HepG2 (cell line): Measurements from ENCODE around the gene MDP1. TPM values are rescaled to one million over a fixed set of nuclear protein-coding genes. Genes with fewer than 3 reads are reported as not detected.

Source experiments
- ATAC-seq: fragments of 200-7000 bp; cut with Tn5 transposase; 3 replicates; pipeline ENCODE4 v1.9.1; 2020; ENCODE audit warnings: mild to moderate bottlenecking, moderate library complexity
- BruUV-seq: library from RNA; stranded (reverse); fragments of 400-500 nt; replicated peaks from 2 replicates; lab custom pipeline; 2021; lab: Mats Ljungman, UMichigan
- CTCF ChIA-PET: fragments of 300-600 bp; formaldehyde crosslinking; extraction: SDS; loops from one replicate; lab custom pipeline; 2021; ENCODE audit warnings: low total read pairs, inconsistent platforms, low intra/inter-chr PET ratio; lab: Yijun Ruan, JAX
- POLR2A ChIA-PET: fragments of 350-600 bp; sonication (Branson Sonifier 250); formaldehyde crosslinking; loops from one replicate; lab custom pipeline; 2020; ENCODE audit warnings: antibody characterized with exemption, inconsistent platforms; lab: Yijun Ruan, JAX
- DNase-seq: peaks from one replicate; pipeline ENCODE4 v3.0.0-alpha.2; 2015; ENCODE audit warnings: low spot score
- FAIRE-seq: peaks from 3 replicates; lab custom pipeline; 2011; peaks lifted over from hg19 to GRCh38; lab: Jason Lieb, UNC
- H2AFZ ChIP-seq: one replicate; pipeline ENCODE4 v1.6.1; 2011; ENCODE audit warnings: low read length, inconsistent platforms
- H3K27ac ChIP-seq: fragments of 300-600 bp; 3 replicates; pipeline ENCODE4 v1.8.0; 2011; ENCODE audit warnings: mixed run types, mild to moderate bottlenecking, mixed read lengths, low read length, inconsistent platforms; ENCODE audit not compliant: insufficient read depth; ENCODE audit errors: extremely low read length
- H3K27me3 ChIP-seq, 2 experiments: fragments of 200-600 bp in 1 of 2; 2 replicates in 1 of 2; 3 replicates in 1 of 2; pipeline versions ENCODE4 v1.6.0 to v1.8.0; 2011; ENCODE audit warnings: low read length in 2 of 2, mild to moderate bottlenecking in 2 of 2, moderate library complexity in 2 of 2, inconsistent platforms in 1 of 2; ENCODE audit not compliant: insufficient read depth in 2 of 2, control insufficient read depth in 1 of 2
- H3K36me3 ChIP-seq, 2 experiments: fragments of 200-600 bp in 1 of 2; replicated peaks in 1 of 2; 2 replicates in 1 of 2; 3 replicates in 1 of 2; pipeline versions ENCODE4 v1.5.1 to v1.8.0; 2011; ENCODE audit warnings: low read length in 2 of 2, inconsistent platforms in 1 of 2; ENCODE audit not compliant: insufficient read depth in 2 of 2, control insufficient read depth in 1 of 2
- H3K4me1 ChIP-seq: 2 replicates; pipeline ENCODE4 v1.5.1; 2012; ENCODE audit warnings: low read length, inconsistent platforms; ENCODE audit not compliant: insufficient read depth
- H3K4me2 ChIP-seq: 2 replicates; pipeline ENCODE4 v1.6.0; 2011; ENCODE audit warnings: low read depth, low read length, inconsistent platforms
- H3K4me3 ChIP-seq, 3 experiments: fragments of 200-600 bp in 1 of 3; sonication (generic), shearing (Covaris generic) in 1 of 3; replicated peaks in 1 of 3; 2 replicates each; pipeline ENCODE4 v1.5.1; 2011 to 2016; ENCODE audit warnings: low read length in 3 of 3, inconsistent platforms in 2 of 3, low read depth in 2 of 3, mild to moderate bottlenecking in 2 of 3, control low read depth in 1 of 3, mixed read lengths in 1 of 3; ENCODE audit not compliant: insufficient read depth in 1 of 3
- H3K79me2 ChIP-seq: one replicate; pipeline ENCODE4 v1.6.1; 2011; ENCODE audit warnings: low read length, inconsistent platforms; ENCODE audit not compliant: insufficient read depth
- H3K9ac ChIP-seq: 2 replicates; pipeline ENCODE4 v1.6.0; 2011; ENCODE audit warnings: mild to moderate bottlenecking, low read depth, low read length, inconsistent platforms; ENCODE audit not compliant: insufficient read depth
- H3K9me3 ChIP-seq: 2 replicates; pipeline ENCODE4 v1.5.1; 2012; ENCODE audit warnings: mild to moderate bottlenecking, low read length
- H4K20me1 ChIP-seq: 2 replicates; pipeline ENCODE4 v1.6.0; 2011; ENCODE audit warnings: inconsistent platforms, mild to moderate bottlenecking, low read length, moderate library complexity; ENCODE audit not compliant: insufficient read depth
- ADNP ChIP-seq: sonication (generic); formaldehyde crosslinking; IDR thresholded peaks from 2 replicates; pipeline ENCODE4 v1.4.0; 2020; ENCODE audit warnings: missing genetic modification reagents
- ARHGAP35 ChIP-seq: sonication (generic); formaldehyde crosslinking; IDR thresholded peaks from 2 replicates; pipeline ENCODE4 v1.9.0; 2022; ENCODE audit warnings: mild to moderate bottlenecking, inconsistent platforms, moderate library complexity, missing genetic modification reagents, borderline replicate concordance
- FOSL2 ChIP-seq: sonication (generic); formaldehyde crosslinking; IDR thresholded peaks from 2 replicates; pipeline ENCODE4 v1.4.0; 2020; ENCODE audit warnings: missing genetic modification reagents
- HMG20A ChIP-seq: IDR thresholded peaks from 2 replicates; pipeline ENCODE4 v1.6.1; 2016; ENCODE audit warnings: borderline replicate concordance
- MAFG ChIP-seq: sonication (generic); formaldehyde crosslinking; IDR thresholded peaks from 2 replicates; pipeline ENCODE4 v1.5.1; 2020; ENCODE audit warnings: mild to moderate bottlenecking, missing genetic modification reagents
- PHF8 ChIP-seq: sonication (generic); formaldehyde crosslinking; IDR thresholded peaks from 2 replicates; pipeline ENCODE4 v1.5.0; 2020; ENCODE audit warnings: missing genetic modification reagents
- POLR2A ChIP-seq, 2 experiments: IDR thresholded peaks; 2 replicates each; pipeline ENCODE4 v1.6.1; 2011; ENCODE audit warnings: low read depth in 2 of 2, low read length in 2 of 2, mild to moderate bottlenecking in 1 of 2, moderate library complexity in 1 of 2; ENCODE audit not compliant: insufficient read depth in 1 of 2
- POLR2G ChIP-seq: fragments of 200-400 bp; formaldehyde crosslinking; IDR thresholded peaks from 2 replicates; pipeline ENCODE4 v1.6.1; 2018; ENCODE audit warnings: mild to moderate bottlenecking, low read depth, low read length, moderate library complexity
- RBFOX2 ChIP-seq: fragments of 200-400 bp; formaldehyde crosslinking; IDR thresholded peaks from 2 replicates; pipeline ENCODE4 v1.6.1; 2017; ENCODE audit warnings: low read depth, mild to moderate bottlenecking, low read length
- SMAD3 ChIP-seq: sonication (generic); formaldehyde crosslinking; IDR thresholded peaks from 2 replicates; pipeline ENCODE4 v1.4.0; 2020; ENCODE audit warnings: missing genetic modification reagents
- TBX2 ChIP-seq: sonication (generic); formaldehyde crosslinking; IDR thresholded peaks from 2 replicates; pipeline ENCODE4 v1.5.0; 2020; ENCODE audit warnings: missing genetic modification reagents, mild to moderate bottlenecking, borderline replicate concordance
- TCF12 ChIP-seq, 2 experiments: fragments of 450-650 bp in 1 of 2; sonication (generic) in 1 of 2; formaldehyde crosslinking in 1 of 2; IDR thresholded peaks; 2 replicates each; pipeline versions ENCODE4 v1.6.1 to v1.8.0; 2017 to 2022; ENCODE audit warnings: antibody characterized with exemption in 1 of 2, mild to moderate bottlenecking in 1 of 2, missing genetic modification reagents in 1 of 2, moderate library complexity in 1 of 2
- TEAD2 ChIP-seq: sonication (generic); formaldehyde crosslinking; IDR thresholded peaks from 2 replicates; pipeline ENCODE4 v1.9.0; 2021; ENCODE audit warnings: missing genetic modification reagents
- YEATS2 ChIP-seq: sonication (generic); formaldehyde crosslinking; IDR thresholded peaks from 2 replicates; pipeline ENCODE4 v1.4.0; 2020; ENCODE audit warnings: missing genetic modification reagents, borderline replicate concordance
- ZNF17 ChIP-seq: sonication (generic); formaldehyde crosslinking; IDR thresholded peaks from 2 replicates; pipeline ENCODE4 v1.5.0; 2020; ENCODE audit warnings: mild to moderate bottlenecking, missing genetic modification reagents
- ZNF251 ChIP-seq: sonication (generic); formaldehyde crosslinking; IDR thresholded peaks from 2 replicates; pipeline ENCODE4 v1.9.0; 2021; ENCODE audit warnings: mild to moderate bottlenecking, missing genetic modification reagents
- ZNF451 ChIP-seq: sonication (generic); formaldehyde crosslinking; IDR thresholded peaks from 2 replicates; pipeline ENCODE4 v1.5.0; 2020; ENCODE audit warnings: mild to moderate bottlenecking, missing genetic modification reagents
- ZNF546 ChIP-seq: sonication (generic); formaldehyde crosslinking; conservative IDR thresholded peaks from 2 replicates; pipeline ENCODE4 v1.8.1; 2023; ENCODE audit warnings: mild to moderate bottlenecking, missing genetic modification reagents
- ZNF670 ChIP-seq: sonication (generic); formaldehyde crosslinking; IDR thresholded peaks from 2 replicates; pipeline ENCODE4 v1.8.0; 2022; ENCODE audit warnings: mild to moderate bottlenecking, missing genetic modification reagents, borderline replicate concordance
- WGBS: methylation state at CpG from one replicate; pipeline ENCODE4 v1.1.6; 2017; ENCODE audit warnings: low lambda C conversion rate; 5-methylcytosine and 5-hydroxymethylcytosine counted together
- in situ Hi-C: cut with HindIII; loops from 2 replicates; pipeline ENCODE4 v1.10.0; 2017; ENCODE audit warnings: low pct_unique_long_range_greater_than_20kb; ENCODE audit not compliant: extremely low pct_ligation_motif_present
- intact Hi-C: fragments of 100-400 bp; cut with micrococcal nuclease; formaldehyde crosslinking; loops from one replicate; pipeline ENCODE4 v1.10.0; 2022; ENCODE audit not compliant: unreplicated experiment
- polyA plus RNA-seq, 8 experiments: library from polyadenylated mRNA; depleted of rRNA in 3 of 8; stranded (reverse) in 7 of 8; unstranded in 1 of 8; fragments of >200 nt; fragmentation: Illumina TruSeq in 4 of 8; extraction: Trizol in 4 of 8; gene quantifications; 2 replicates each; pipeline versions ENCODE4 v1.2.1 to v1.2.3, GENCODE V29; 2011 to 2016; ENCODE audit warnings: low read depth in 4 of 8, missing spikeins in 1 of 8, mixed read lengths in 1 of 8; ENCODE audit not compliant: insufficient read depth in 1 of 8
- total RNA-seq, 5 experiments: library from RNA; depleted of rRNA; stranded (reverse); fragments of >200 nt; fragmentation: Illumina TruSeq; extraction: Trizol; gene quantifications; 2 replicates each; pipeline ENCODE4 v1.2.3, GENCODE V29; 2016; ENCODE audit warnings: low read depth in 1 of 5
- TF ChIP-seq, protein P1 (sequence below): sonication (generic); IDR thresholded peaks from 2 replicates; pipeline ENCODE4 v1.6.1; 2016; ENCODE audit warnings: low read depth, borderline replicate concordance
- TF ChIP-seq, protein P2 (sequence below): sonication (generic); formaldehyde crosslinking; IDR thresholded peaks from 2 replicates; pipeline ENCODE4 v1.5.0; 2020; ENCODE audit warnings: missing genetic modification reagents
- TF ChIP-seq, protein P3 (sequence below): sonication (generic); formaldehyde crosslinking; IDR thresholded peaks from 2 replicates; pipeline ENCODE4 v1.4.0; 2020; ENCODE audit warnings: mild to moderate bottlenecking, missing genetic modification reagents
- TF ChIP-seq, protein P4 (sequence below): sonication (generic); formaldehyde crosslinking; IDR thresholded peaks from 2 replicates; pipeline ENCODE4 v1.5.0; 2020; ENCODE audit warnings: missing genetic modification reagents

MDP1 gene
- total and polyA plus RNA-seq, 2 of the 13 experiments (the other 11 are each of a cell fraction or from before 2014, with no cell fraction given): 44.1 to 48.7 TPM

DNA sequence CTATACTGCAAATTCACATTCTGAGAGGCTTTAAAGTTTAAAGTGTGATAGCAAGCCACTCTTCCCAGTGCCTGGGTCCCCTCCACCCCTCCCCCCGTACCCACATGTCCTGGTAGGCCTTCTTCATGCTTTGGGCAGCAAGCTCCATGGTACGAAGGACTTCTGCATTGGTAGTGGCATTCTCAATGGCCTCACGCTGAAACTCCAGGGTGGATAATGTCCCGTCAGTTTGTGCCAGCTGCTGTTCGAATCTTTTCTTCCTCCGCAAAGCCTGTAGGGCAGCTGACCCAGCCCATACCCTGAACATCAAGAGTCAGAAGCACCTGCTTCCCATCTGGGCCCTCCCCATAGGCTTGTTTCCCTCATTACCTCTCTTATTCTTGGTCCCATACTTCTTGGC, 4.6 kb downstream of the MDP1 start:
- no peak for FAIRE-seq
- no TSS peak for BruUV-seq
- no peak for TF ChIP-seq ADNP (CRISPR knock-in tag)
- TF ChIP-seq, protein P1, sequence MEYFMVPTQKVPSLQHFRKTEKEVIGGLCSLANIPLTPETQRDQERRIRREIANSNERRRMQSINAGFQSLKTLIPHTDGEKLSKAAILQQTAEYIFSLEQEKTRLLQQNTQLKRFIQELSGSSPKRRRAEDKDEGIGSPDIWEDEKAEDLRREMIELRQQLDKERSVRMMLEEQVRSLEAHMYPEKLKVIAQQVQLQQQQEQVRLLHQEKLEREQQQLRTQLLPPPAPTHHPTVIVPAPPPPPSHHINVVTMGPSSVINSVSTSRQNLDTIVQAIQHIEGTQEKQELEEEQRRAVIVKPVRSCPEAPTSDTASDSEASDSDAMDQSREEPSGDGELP: no peak
- TF ChIP-seq YEATS2 (CRISPR knock-in tag): no peak
- 0 out of 2 replicates have a peak, but pooled peaks have one; percentile 25 for TF ChIP-seq ARHGAP35 (CRISPR knock-in tag)
- no peak for TF ChIP-seq HMG20A (CRISPR knock-in tag)
- no peak for TF ChIP-seq ZNF17
- peak; percentile 59; the same call in 1 of the 2 replicates for TF ChIP-seq POLR2G
- no peak for TF ChIP-seq ZNF670 (CRISPR knock-in tag)
- peak; percentile 23; the same call in 1 of the 2 replicates for TF ChIP-seq PHF8 (CRISPR knock-in tag)
- TF ChIP-seq RBFOX2: peak; percentile 40; the same call in 1 of the 2 replicates
- no peak for TF ChIP-seq ZNF451
- TF ChIP-seq SMAD3: no peak
- TF ChIP-seq ZNF251 (CRISPR knock-in tag): no peak
- TF ChIP-seq, protein P2, sequence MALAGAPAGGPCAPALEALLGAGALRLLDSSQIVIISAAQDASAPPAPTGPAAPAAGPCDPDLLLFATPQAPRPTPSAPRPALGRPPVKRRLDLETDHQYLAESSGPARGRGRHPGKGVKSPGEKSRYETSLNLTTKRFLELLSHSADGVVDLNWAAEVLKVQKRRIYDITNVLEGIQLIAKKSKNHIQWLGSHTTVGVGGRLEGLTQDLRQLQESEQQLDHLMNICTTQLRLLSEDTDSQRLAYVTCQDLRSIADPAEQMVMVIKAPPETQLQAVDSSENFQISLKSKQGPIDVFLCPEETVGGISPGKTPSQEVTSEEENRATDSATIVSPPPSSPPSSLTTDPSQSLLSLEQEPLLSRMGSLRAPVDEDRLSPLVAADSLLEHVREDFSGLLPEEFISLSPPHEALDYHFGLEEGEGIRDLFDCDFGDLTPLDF: no peak
- TF ChIP-seq FOSL2: no peak
- TF ChIP-seq MAFG (CRISPR knock-in tag): no peak
- TF ChIP-seq, protein P3, sequence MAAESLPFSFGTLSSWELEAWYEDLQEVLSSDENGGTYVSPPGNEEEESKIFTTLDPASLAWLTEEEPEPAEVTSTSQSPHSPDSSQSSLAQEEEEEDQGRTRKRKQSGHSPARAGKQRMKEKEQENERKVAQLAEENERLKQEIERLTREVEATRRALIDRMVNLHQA (CRISPR knock-in tag): no peak
- no peak for TF ChIP-seq ZNF546 (CRISPR knock-in tag)
- 0 out of 4 replicates have a peak, but pooled peaks of 1 of the 2 experiments have one; percentile 26 for TF ChIP-seq POLR2A (IDR thresholded peaks at IDR 0.05; ENCODE audit: insufficient read depth in 1 of 2, low read depth in 2 of 2, low read length in 2 of 2)
- no peak for TF ChIP-seq TCF12 (IDR thresholded peaks at IDR 0.05)
- no peak; the same call in 1 of the 2 replicates for TF ChIP-seq TCF12 (CRISPR knock-in tag; IDR thresholded peaks at IDR 0.05)
- TF ChIP-seq, protein P4, sequence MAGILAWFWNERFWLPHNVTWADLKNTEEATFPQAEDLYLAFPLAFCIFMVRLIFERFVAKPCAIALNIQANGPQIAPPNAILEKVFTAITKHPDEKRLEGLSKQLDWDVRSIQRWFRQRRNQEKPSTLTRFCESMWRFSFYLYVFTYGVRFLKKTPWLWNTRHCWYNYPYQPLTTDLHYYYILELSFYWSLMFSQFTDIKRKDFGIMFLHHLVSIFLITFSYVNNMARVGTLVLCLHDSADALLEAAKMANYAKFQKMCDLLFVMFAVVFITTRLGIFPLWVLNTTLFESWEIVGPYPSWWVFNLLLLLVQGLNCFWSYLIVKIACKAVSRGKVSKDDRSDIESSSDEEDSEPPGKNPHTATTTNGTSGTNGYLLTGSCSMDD: no peak
- no peak for TF ChIP-seq TBX2 (CRISPR knock-in tag)
- TF ChIP-seq TEAD2 (CRISPR knock-in tag): no peak

More for the DNA sequence above, 4.6 kb downstream of the MDP1 start:
- ChIA-PET POLR2A (interaction anchor here (1.2 to 8.1 kb wide), 4 partner anchors 16 to 76 kb away, joined by 3 to 230 read pairs (median 110); partner anchors contain the start of genes IRF9, PSME1, TINF2 and TM9SF1), CTCF (no interaction called here)
- Histone ChIP-seq H3K27ac (no peak overlapping the region), H3K4me2 (no peak overlapping the region), H3K27me3 (no peaks in the 10 kb centered on the region; a peak in 1 of 5 replicates), H3K9ac (no peak overlapping the region), H3K4me3 (no peak overlapping the region), H4K20me1 (no peaks in the 10 kb centered on the region), H2AFZ (no peak overlapping the region), H3K4me1 (peaks cover 37% of the 10 kb centered on the region), H3K9me3 (no peaks in the 10 kb centered on the region), H3K36me3 (peaks cover 34 to 47% of the 10 kb centered on the region in 2 experiments), H3K79me2 (peaks cover 2% of the 10 kb centered on the region)
- ATAC-seq (no peak), DNase-seq (no peak)
- WGBS: 99% methylated on average over 6 of the region's 6 CpGs
- in situ Hi-C loops (no loop called here), intact Hi-C loops (no loop called here)
